ENCODE data around the gene KRTAP10-8. TPM values are rescaled to one million over a fixed set of nuclear protein-coding genes. Genes with fewer than 3 reads are reported as not detected.
"Not testable (repeated sequence)": the region's sequence is repeated elsewhere in the genome, so short reads cannot be mapped to it uniquely, and the experiment has no call there.

KRTAP10-8 gene
- total RNA-seq, 2 experiments from 2014 or later: not detected

DNA sequence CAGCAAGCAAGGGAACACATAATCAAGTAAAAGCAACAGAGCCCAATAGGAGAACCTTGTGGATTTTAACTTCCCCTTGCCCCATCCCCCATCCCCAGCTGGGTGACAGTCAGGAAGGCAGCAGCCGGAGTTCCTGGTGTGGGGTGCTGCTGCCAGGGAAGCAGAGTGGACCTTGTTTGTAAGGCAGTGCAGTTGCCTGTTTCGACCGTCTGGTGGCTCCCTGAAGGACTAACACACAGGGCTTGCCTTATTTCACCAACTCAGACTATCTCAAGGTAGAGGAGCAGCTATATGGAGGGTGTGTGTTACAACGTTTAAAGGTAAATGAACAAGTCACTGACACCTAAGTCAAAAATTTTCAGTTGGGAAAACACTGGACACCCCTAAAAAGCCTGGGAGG is 6.6 kb downstream of the KRTAP10-8 start:
- CTCF ChIA-PET: interaction anchor here (1.0 to 1.6 kb wide), 2 partner anchors 38 to 175 kb away, joined by 3 to 9 read pairs; no protein-coding TSS in a partner anchor
- Mint-ChIP-seq H3K27me3 (no peaks in the 10 kb centered on the region), H3K4me1 (ENCODE audit: low read depth) (peaks cover 38% of the 10 kb centered on the region), H3K4me3 (peak overlapping the region; percentile 30), H3K36me3 (peaks cover 22% of the 10 kb centered on the region), H3K27ac (peak overlapping the region; percentile 92), H3K9me3 (peaks cover 22% of the 10 kb centered on the region)
- DNase-seq: peak; percentile 29
- POLR2A ChIA-PET: interaction anchor here (1.0 kb wide), 1 partner anchor 39 kb away, joined by 4 read pairs; the partner anchor contains the start of gene KRTAP12-3
- intact Hi-C loops (cut with micrococcal nuclease): no loop called here

DNA sequence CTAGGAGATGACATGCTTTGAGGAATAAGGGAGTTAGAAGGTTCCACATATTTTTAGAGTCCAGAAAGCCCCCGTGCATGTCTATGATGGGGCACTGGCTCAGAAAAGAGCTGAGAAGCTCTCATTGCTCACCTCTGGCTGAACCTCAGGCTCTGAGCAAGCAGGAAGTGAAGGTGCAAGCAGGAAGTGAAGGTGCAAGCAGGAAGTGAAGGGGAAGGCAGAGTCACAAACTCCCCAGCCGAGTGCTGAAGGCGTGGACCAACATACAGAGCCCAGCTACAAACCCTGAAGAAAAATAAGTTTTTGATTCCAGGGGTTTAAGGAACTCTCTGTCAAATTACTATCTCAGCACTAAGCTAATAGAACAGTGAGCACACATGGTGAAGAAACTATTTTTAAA is 7.0 kb downstream of the KRTAP10-8 start:
- H3K9me3 Mint-ChIP-seq: peaks cover 26% of the 10 kb centered on the region
- peak overlapping the region; percentile 92 for H3K27ac Mint-ChIP-seq
- DNase-seq: peak; percentile 70
- H3K4me1 Mint-ChIP-seq (ENCODE audit: low read depth): peaks cover 38% of the 10 kb centered on the region
- CTCF ChIA-PET: interaction anchor here (1.0 to 1.6 kb wide), 2 partner anchors 37 to 175 kb away, joined by 3 to 9 read pairs; no protein-coding TSS in a partner anchor
- intact Hi-C loops (cut with micrococcal nuclease): no loop called here
- H3K27me3 Mint-ChIP-seq: no peaks in the 10 kb centered on the region
- H3K4me3 Mint-ChIP-seq: peak overlapping the region; percentile 30
- peaks cover 25% of the 10 kb centered on the region for H3K36me3 Mint-ChIP-seq
- POLR2A ChIA-PET: interaction anchor here (1.0 kb wide), 1 partner anchor 39 kb away, joined by 4 read pairs; the partner anchor contains the start of gene KRTAP12-3

DNA sequence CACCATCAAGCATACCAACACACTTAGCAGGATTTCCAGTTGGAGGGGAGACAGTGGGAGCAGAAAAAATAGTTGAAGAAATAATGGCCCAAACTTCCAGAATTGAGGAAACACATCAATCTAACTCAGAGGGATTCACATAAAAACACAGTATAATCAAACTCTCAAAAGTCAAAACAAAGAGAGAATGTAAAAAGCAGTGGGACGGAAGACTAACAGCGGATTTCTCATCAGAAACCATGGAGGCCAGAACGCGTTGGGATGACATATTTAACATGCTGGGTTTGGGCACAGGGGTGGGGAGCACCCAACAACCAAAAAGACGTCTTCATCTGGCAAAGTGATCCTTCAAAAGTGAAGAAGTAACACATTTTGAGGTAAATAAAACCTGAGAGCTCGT is 8.0 kb downstream of the KRTAP10-8 start:
- ChIA-PET POLR2A (no interaction called here), CTCF (interaction anchor here (1.6 kb wide), 1 partner anchor 174 kb away, joined by 9 read pairs; no protein-coding TSS in a partner anchor)
- Mint-ChIP-seq H3K27ac (peak overlapping the region; percentile 92), H3K27me3 (no peaks in the 10 kb centered on the region), H3K4me3 (no peak overlapping the region), H3K4me1 (ENCODE audit: low read depth) (peaks cover 38% of the 10 kb centered on the region), H3K36me3 (peaks cover 29% of the 10 kb centered on the region), H3K9me3 (peaks cover 36% of the 10 kb centered on the region)
- no peak for DNase-seq
- intact Hi-C loops (cut with micrococcal nuclease): no loop called here

DNA sequence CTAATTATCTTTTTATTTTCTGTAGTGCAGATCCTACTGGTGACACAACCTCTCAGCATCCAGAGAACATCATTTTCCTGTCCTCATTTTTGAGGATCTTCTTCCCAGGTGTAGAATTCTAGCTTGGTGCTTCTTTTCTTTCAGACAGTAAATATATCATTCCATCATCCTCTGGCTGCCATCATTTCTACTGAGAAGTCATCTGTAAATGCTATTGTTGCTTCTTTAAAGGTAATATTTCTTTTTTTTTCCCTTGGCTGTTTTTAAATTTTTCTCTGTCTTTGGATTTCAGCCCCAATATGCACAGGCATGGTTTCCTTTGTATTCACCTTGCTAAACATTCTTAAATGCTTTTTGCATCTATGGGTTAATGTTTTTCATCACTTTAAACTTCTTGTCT is 11.7 kb downstream of the KRTAP10-8 start:
- peaks cover 29% of the 10 kb centered on the region for H3K36me3 Mint-ChIP-seq
- CTCF ChIA-PET: no interaction called here
- peaks cover 20% of the 10 kb centered on the region for H3K4me1 Mint-ChIP-seq (ENCODE audit: low read depth)
- no peak for DNase-seq
- H3K27ac Mint-ChIP-seq: no peak overlapping the region
- POLR2A ChIA-PET: no interaction called here
- H3K27me3 Mint-ChIP-seq: no peaks in the 10 kb centered on the region
- intact Hi-C loops (cut with micrococcal nuclease): no loop called here
- H3K4me3 Mint-ChIP-seq: no peak overlapping the region
- H3K9me3 Mint-ChIP-seq: peaks cover 38% of the 10 kb centered on the region

DNA sequence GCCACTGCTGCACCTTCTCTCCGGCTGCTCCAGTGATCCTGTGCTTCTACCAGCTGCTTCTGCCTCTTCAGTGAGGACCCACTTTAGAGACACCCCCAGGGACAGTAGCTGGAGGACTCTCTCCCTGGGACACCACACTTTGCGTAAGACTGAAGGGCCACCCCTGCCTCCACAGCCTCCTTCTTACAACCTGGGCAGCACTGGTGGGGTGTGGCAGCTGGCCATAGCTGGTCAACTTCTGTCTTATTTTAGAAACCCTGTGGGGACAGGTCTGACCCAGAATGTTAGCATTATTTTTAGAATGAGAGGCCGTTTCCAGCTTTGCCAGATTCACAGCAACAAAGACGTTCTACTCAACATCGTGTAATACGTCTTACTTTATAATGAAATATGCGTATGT is 13.9 kb downstream of the KRTAP10-8 start:
- Mint-ChIP-seq H3K27me3 (no peaks in the 10 kb centered on the region), H3K4me1 (ENCODE audit: low read depth) (peaks cover 18% of the 10 kb centered on the region), H3K4me3 (no peak overlapping the region), H3K9me3 (peaks cover 31% of the 10 kb centered on the region), H3K36me3 (peaks cover 12% of the 10 kb centered on the region), H3K27ac (no peak overlapping the region)
- DNase-seq: no peak
- intact Hi-C loops (cut with micrococcal nuclease): no loop called here
- ChIA-PET POLR2A (no interaction called here), CTCF (no interaction called here)

DNA sequence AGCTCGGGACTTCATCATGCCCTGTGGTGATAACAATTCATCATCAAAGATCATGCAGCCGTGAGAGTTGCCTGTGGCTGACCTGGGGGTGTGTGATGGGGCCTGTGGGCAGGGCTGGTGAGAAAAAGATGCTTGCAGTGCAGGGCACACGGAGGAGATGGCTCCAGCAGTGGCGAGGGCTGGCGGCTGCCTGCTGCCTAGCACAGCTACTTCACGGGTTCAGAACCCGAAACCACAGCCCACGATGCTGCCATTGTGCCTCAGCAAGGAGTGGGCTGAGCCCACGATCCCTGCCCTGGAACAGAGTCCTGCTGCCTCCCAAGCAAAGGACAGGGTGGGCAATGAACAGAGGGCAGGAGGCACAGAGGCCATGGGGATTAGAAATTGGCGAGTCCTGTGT is 14.4 kb downstream of the KRTAP10-8 start:
- ChIA-PET CTCF (no interaction called here), POLR2A (no interaction called here)
- intact Hi-C loops (cut with micrococcal nuclease): no loop called here
- H3K4me1 Mint-ChIP-seq (ENCODE audit: low read depth): peaks cover 18% of the 10 kb centered on the region
- no peak overlapping the region for H3K4me3 Mint-ChIP-seq
- DNase-seq: no peak
- no peak overlapping the region for H3K27ac Mint-ChIP-seq
- no peaks in the 10 kb centered on the region for H3K27me3 Mint-ChIP-seq
- peaks cover 15% of the 10 kb centered on the region for H3K36me3 Mint-ChIP-seq
- H3K9me3 Mint-ChIP-seq: peaks cover 34% of the 10 kb centered on the region

DNA sequence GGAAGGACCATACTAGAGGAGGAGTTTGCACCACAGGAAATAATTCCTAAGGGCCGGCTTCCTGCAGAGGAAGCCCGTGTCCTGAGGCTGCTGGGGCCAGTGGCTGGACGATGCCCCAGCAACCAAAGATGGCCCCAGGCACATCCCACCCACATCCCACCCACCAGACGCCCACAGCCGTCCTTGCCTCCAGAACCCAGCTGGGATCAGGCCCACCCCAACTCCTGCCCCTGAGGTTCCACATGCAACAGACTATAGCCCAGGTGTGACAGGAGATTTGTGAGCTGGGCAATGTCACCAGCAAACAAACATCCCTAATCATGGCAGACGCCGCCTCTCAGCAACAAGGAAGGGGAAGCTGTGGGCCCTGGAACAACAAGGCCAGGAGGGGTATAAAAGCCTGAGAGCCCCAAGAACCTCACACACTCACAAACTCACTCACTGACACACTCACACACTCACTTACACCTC is 14.8 kb downstream of the KRTAP10-8 start, which contains the start of gene KRTAP10-9:
KRTAP10-9 (plus strand) TSS at position 421 of the 471 bp plus-strand sequence. CDS start 79 bp downstream, outside the sequence.
- Mint-ChIP-seq H3K9me3 (peaks cover 38% of the 10 kb centered on the region), H3K27ac (no peak within 1 kb of the TSS), H3K27me3 (no peaks in the 10 kb centered on the region), H3K4me3 (no peak within 1 kb of the TSS), H3K4me1 (ENCODE audit: low read depth) (peaks cover 18% of the 10 kb centered on the region), H3K36me3 (peaks cover 16% of the 10 kb centered on the region)
- no peak for DNase-seq
- POLR2A ChIA-PET: no interaction called here
- intact Hi-C loops (cut with micrococcal nuclease): no loop called here
- CTCF ChIA-PET: no interaction called here

DNA sequence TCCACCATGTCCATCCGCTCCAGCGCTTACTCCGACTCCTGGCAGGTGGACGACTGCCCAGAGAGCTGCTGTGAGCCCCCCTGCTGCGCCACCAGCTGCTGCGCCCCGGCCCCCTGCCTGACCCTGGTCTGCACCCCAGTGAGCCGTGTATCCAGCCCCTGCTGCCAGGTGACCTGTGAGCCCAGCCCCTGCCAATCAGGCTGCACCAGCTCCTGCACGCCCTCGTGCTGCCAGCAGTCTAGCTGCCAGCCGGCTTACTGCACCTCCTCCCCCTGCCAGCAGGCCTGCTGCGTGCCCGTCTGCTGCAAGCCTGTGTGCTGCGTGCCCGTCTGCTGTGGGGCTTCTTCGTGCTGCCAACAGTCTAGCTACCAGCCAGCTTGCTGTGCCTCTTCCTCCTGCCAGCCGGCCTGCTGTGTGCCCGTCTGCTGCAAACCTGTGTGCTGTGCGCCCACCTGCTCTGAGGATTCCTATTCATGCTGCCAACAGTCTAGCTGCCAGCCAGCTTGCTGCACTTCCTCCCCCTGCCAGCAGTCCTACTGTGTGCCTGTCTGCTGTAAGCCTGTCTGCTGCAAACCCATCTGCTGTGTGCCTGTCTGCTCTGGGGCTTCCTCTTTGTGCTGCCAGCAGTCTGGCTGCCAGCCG is 15.4 kb downstream of the KRTAP10-8 start:
- H3K9me3 Mint-ChIP-seq: peaks cover 44% of the 10 kb centered on the region
- intact Hi-C loops (cut with micrococcal nuclease); CTCF ChIA-PET: not testable (repeated sequence)

DNA sequence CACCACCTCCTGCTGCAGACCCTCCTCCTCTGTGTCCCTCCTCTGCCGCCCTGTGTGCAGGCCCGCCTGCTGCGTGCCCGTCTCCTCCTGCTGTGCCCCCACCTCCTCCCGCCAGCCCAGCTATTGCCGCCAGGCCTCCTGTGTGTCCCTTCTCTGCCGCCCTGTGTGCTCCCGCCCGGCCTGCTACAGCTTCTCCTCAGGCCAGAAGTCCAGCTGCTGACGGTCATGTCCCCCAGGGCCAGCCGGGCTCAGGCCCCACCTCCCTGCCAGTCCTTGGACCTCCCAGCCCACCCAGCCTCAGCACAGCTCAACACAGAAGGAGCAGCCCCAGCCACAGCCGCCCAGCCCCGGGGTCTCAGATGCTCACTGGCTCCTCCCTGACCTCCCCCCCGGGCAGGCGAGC is 16.0 kb downstream of the KRTAP10-8 start:
- H3K27me3 Mint-ChIP-seq; DNase-seq; H3K27ac Mint-ChIP-seq; CTCF ChIA-PET; POLR2A ChIA-PET; intact Hi-C loops (cut with micrococcal nuclease); H3K4me3 Mint-ChIP-seq: not testable (repeated sequence)
- peaks cover 47% of the 10 kb centered on the region for H3K9me3 Mint-ChIP-seq
- H3K4me1 Mint-ChIP-seq (ENCODE audit: low read depth): peaks cover 18% of the 10 kb centered on the region
- peaks cover 21% of the 10 kb centered on the region for H3K36me3 Mint-ChIP-seq

More for the DNA sequence above, 15.4 kb downstream of the KRTAP10-8 start:
- DNase-seq, POLR2A ChIA-PET, H3K27me3 Mint-ChIP-seq, H3K27ac Mint-ChIP-seq, H3K4me3 Mint-ChIP-seq: not testable (repeated sequence)
- peaks cover 18% of the 10 kb centered on the region for H3K4me1 Mint-ChIP-seq (ENCODE audit: low read depth)
- peaks cover 21% of the 10 kb centered on the region for H3K36me3 Mint-ChIP-seq

DNA sequence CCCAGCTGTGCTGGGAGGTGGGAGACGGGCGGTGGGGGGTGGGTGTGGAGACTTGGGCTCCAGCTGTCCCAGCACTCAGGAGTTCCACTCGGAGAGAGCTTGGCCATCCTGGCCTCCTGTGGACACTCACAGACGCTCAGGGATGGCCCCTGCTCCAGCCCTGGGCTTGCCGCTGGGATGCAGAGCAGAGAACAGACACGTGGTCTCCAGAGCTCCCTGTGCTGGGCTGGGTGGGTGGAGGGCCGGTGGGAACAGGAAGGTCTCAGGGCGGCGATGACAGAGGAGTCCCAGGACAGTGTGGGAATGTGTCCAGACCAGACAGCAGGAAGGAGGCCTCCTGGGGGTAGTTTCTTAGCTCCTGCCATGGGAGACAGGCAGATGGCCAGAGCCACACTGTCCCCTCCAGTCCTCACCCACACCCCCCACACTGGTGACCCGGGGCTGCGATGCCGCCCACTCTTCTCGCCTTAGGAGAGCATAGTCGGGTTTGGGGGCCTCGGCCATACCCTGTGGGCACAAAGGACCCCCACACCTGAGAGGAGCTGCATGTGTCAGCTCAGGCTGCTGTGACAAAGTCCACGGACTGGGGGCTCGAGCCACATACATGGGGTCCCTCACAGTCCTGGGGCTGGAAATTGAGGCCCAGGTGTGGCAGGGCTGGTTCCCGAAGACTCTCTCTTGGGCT is 17.0 kb downstream of the KRTAP10-8 start:
- H3K9me3 Mint-ChIP-seq: peaks cover 46% of the 10 kb centered on the region
- ChIA-PET POLR2A (no interaction called here), CTCF (no interaction called here)
- no peak overlapping the region for H3K27ac Mint-ChIP-seq
- H3K4me1 Mint-ChIP-seq (ENCODE audit: low read depth): peaks cover 18% of the 10 kb centered on the region
- H3K4me3 Mint-ChIP-seq: no peak overlapping the region
- intact Hi-C loops (cut with micrococcal nuclease): no loop called here
- H3K36me3 Mint-ChIP-seq: peaks cover 17% of the 10 kb centered on the region
- no peaks in the 10 kb centered on the region for H3K27me3 Mint-ChIP-seq
- DNase-seq: no peak

DNA sequence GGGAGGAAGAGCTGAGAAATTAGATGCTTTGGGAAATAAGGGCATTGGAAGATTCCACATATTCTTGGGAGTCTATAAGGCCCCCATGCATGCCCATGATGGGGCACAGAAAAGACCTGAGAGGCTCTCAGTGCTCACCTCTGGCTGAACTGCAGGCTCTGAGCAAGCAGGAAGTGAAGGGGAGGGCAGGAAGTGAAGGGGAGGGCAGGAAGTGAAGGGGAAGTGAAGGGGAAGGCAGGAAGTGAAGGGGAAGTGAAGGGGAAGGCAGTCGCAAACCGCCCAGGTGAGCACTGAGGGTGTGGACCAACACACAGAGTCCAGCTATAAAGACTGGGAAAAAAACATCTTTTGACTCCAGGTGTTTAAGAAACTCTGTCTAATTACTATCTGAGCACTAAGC is 18.6 kb downstream of the KRTAP10-8 start:
- intact Hi-C loops (cut with micrococcal nuclease): no loop called here
- ChIA-PET POLR2A (no interaction called here), CTCF (no interaction called here)
- H3K9me3 Mint-ChIP-seq: peaks cover 34% of the 10 kb centered on the region
- H3K36me3 Mint-ChIP-seq: peaks cover 12% of the 10 kb centered on the region
- no peak overlapping the region for H3K27ac Mint-ChIP-seq
- H3K4me3 Mint-ChIP-seq: no peak overlapping the region
- no peaks in the 10 kb centered on the region for H3K27me3 Mint-ChIP-seq
- DNase-seq: no peak
- peaks cover 18% of the 10 kb centered on the region for H3K4me1 Mint-ChIP-seq (ENCODE audit: low read depth)

DNA sequence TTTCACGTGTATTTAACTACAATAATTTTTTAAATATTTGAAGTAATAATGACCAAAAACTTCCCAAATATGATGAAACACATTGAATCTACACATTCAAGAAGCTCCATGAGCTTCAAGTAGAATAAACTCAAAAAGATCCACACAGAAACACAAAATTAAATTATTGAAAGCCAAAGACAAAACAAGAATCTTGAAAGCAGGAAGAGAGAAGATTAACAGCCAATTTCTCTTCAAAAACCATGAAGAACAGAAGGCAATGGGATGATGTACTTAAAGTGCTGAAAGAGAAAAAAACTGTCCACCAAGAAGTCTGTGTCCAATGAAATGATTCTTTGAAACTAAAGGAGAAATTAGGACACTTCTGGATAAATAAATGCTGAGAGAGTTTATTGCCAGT is 20.2 kb downstream of the KRTAP10-8 start:
- ChIA-PET CTCF (no interaction called here), POLR2A (no interaction called here)
- H3K9me3 Mint-ChIP-seq: peaks cover 34% of the 10 kb centered on the region
- H3K4me1 Mint-ChIP-seq (ENCODE audit: low read depth): peaks cover 18% of the 10 kb centered on the region
- no peak for DNase-seq
- no peak overlapping the region for H3K4me3 Mint-ChIP-seq
- H3K36me3 Mint-ChIP-seq: peaks cover 12% of the 10 kb centered on the region
- H3K27me3 Mint-ChIP-seq: no peaks in the 10 kb centered on the region
- intact Hi-C loops (cut with micrococcal nuclease): no loop called here
- no peak overlapping the region for H3K27ac Mint-ChIP-seq

Data from activated CD4-positive, alpha-beta memory T cell treated with anti-CD3 and anti-CD28 coated beads for 36 hours (primary cell).